HG03457 (cell line): ENCODE results near the gene TMEM171.

ENCODE experiments used
- ATAC-seq: cut with Tn5 transposase; IDR thresholded peaks from one replicate; pipeline ENCODE4 v1.9.1; 2021; ENCODE audit warnings: moderate number of reproducible peaks; ENCODE audit not compliant: unreplicated experiment

Gene TMEM171

GRCh38 chr5:73119451-73120157 is 771 bp upstream of the TMEM171 start:
- ATAC-seq: no peak

- no peak for ATAC-seq
Measured at GRCh38 chr5:73121119-73121463, 716 bp downstream of the TMEM171 start.

DNA sequence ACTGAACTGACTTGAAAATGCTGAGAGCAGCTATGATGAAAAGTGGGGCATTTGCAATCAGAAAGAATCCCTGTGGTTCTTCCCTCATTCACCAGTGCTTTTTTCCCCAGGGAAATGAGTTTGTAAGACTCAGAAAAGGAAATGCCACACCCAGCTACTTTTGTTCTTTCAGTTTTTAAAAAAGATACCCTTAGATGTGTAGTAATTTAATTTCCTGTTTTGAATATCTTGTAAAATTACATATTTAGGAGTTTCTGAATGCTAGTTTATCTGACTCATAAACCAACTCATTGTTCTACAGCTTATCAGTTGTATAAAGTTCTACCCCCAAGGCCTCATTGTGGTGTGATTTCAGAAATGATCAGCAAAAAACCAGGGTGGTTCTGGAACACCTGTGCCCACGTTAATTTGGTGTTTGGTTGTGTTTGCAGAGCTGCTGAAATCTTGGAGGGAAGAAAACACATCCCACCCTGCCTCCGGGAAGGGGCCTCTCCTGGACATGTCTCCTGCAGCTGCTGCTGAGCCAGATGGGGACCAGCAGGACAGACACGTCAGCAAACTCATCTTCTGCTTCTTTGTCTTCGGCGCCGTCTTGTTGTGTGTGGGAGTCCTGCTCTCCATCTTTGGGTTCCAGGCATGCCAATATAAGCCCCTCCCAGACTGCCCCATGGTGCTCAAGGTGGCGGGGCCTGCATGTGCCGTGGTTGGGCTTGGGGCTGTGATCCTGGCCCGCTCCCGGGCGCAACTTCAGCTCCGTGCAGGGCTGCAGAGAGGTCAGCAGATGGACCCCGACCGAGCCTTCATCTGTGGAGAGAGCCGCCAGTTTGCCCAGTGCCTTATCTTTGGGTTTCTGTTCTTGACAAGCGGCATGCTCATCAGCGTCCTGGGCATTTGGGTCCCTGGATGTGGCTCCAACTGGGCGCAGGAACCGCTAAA is 2.8 kb downstream of the TMEM171 start:
- ATAC-seq: no peak

GRCh38 chr5:73125289-73125688 is 4.9 kb downstream of the TMEM171 start:
- no peak for ATAC-seq

GRCh38 chr5:73126381-73126780 is 6.0 kb downstream of the TMEM171 start:
- no peak for ATAC-seq

DNA sequence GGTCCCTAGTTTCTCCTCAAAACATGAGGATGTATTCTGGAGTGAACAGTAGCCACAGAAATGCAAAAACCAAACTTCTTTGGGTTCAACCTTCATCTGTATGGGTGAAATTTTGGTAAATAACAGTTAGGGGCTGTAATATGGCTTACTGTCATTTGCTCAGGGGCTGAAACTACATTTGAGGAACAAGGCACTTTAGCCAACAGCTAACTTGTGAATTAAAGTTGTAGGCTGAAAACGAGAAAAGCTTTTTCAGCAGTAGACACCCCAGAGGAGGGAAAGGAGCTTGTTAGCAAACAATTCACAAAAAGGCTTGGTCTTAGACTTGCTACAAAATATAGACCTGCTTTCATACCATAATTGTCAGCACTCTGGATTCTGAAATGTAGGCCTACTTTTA is 6.6 kb downstream of the TMEM171 start:
- no peak for ATAC-seq

DNA sequence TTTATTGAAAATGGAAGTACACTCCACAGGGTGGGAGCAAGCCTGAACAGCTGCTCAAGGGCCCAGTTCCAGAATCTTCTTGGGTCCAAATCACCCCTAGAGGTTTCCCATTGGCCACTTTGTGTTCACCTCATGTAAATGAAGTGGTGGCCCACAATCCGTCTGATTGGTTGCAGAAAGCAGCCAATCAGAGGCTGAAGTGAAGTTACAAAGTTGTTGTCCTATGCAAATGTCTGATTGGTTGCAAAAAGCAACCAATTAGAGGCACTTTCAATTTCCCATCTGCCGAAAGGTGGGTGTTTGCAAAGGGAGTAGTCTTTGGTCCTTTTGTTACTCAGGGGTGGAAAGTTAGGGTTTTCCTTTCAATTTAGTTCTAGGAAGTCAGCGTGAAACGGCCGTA is 8.8 kb downstream of the TMEM171 start:
- no peak for ATAC-seq

DNA sequence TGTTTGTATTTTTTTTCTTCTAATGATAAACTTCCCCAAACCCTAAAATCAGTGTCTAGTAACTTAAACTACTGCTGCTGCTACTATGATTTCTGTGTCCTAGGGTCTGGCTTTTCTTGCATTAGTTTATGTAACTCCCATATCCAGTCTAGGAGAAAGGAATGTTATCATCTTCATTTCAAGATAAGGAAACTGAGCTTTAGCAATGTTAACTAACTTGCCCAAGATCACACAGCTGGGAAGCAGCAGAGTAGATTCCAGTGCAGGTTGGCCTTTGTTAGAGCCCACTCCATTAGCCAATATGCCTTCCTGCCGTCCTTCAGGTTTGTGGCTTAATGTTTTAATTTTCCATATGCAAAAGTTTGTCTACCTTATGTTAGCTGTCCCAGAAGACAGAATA is 10.4 kb downstream of the TMEM171 start:
- ATAC-seq: no peak

- no peak for ATAC-seq
Measured at GRCh38 chr5:73131711-73132425, 11.5 kb downstream of the TMEM171 start.

DNA sequence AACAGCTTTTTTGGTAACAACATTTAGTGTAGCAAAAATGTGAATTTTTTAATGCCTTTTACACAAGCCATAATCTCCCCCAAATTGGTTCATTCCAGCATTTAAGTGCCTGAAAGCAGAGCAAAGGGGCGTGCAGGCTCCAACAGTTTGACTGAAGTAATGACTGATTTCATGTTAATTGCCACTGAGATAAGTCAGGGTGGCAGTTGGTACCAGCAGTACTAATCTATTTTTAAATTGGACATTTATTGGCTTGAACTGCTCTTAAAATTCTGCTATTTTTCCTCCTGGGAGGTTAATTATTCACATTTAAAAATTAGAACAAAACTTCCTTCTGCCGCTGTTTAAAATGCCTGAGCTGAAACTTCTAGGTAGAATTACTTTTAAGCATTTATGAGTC is 12.4 kb downstream of the TMEM171 start:
- ATAC-seq: no peak

DNA sequence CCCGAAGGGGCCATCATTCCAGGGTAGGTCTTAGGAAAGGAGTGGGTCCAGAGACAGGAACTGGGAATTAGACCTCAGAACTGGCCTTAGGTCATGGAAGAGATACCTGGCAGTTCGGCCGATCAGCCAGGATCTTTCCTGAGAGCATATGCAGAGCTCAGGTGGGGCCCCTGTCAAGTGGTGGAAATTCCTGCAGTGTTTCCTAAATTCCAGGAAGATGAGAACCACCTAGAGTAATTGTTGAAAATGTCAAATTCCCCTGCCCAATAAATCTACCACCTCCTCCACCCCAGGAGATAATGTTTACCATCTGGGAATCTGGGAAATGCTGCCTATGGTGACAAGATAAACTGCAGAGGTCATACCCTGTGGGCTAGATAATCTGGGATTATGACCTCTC is 14.6 kb downstream of the TMEM171 start:
- no peak for ATAC-seq

DNA sequence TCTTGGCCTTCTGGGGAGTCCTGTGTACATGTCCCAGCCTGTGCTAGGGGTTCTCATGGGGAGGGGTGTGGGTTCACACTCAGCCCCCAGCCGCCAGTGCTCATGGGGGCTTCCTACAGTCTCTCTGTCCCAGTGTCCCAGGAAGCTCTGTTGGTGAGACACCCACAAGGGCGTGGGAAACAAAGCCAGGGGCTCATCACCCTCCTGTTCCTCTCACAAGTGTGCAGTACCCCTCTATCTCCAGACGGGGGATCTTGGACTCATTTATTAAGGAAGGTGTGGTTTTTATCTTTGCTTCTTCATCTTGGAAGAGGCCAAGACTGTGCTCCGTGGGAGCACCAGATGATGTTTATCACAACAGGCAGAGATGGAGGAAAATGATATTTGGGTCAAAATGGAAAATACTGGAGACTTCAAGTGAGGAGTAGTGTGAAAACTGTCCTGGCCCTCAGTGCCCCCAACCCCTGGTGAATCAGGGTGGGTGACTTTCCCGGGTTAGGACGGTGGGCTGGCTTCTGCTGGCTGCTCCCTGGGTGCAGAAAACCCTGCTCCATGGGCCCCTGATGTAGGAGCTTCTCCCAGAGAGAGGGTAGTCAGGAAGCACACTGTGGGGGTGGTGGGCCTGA is 15.2 kb downstream of the TMEM171 start:
- no peak for ATAC-seq

GRCh38 chr5:73136055-73136562 is 15.7 kb downstream of the TMEM171 start:
- no peak for ATAC-seq

GRCh38 chr5:73137563-73138530 is 17.5 kb downstream of the TMEM171 start:
- ATAC-seq: no peak

DNA sequence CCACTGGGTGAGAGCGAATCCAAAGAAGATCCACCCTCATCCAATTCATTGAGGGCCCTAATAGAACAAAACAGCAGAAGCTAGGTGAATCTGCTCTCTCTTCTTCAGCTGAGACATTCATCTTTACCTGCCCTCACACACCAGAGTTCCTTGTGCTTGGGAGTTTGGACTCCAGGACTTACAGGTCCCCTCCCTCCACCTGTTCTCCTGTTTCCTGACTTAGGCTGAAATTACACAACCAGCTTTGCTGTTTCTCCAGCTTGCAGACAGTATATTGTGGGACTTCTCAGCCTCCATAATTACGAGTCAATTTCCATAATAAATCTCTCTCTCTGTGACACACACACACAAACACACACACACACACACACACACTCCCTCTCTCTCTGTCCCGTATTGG is 19.1 kb downstream of the TMEM171 start:
- no peak for ATAC-seq

DNA sequence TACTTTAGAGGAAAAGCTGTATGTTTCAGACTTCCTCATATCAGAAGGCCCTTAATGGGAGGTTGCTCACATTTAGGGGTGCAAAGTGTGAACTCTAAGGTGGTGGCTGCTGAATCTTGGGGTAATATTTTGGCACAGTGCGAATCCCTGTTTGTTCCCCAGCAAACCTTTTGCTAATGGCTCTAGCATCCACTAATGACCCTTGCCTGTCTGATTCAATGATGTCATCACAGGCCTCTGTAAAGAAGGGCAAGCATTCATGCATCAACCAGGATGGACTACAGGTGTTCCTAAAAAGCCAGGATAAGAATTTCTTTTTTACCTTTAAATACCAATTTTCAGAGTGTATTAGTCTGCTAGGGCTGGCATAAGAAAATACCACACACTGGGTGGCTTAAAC is 20.4 kb downstream of the TMEM171 start:
- ATAC-seq: no peak

- ATAC-seq: no peak
Measured at GRCh38 chr5:73142035-73142434, 21.7 kb downstream of the TMEM171 start.

DNA sequence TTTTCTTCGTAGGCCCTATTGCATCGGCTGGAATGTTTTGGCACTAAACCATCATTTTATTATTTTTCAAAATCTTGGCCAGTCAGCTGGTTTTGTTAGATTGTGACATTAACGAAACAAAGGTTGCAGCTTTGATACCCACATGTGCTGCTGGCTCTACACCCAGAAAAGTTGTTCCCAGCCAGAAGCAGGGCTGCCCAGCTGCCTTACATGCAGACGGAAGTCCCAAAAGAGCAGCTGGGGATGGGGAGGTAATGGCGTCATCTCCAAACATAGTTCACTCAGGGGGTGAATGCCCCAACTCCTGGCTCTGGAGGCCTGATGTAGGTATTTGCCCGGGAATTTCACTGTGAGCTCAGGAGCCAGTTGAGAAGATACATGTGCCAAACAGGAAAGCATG is 23.3 kb downstream of the TMEM171 start:
- ATAC-seq: no peak

- no peak for ATAC-seq
Measured at GRCh38 chr5:73149540-73149939, 29.2 kb downstream of the TMEM171 start.

- no peak for ATAC-seq
Measured at GRCh38 chr5:73150876-73151275, 30.5 kb downstream of the TMEM171 start.
